Measurements from ENCODE around the gene FGF2. TPM values are rescaled to one million over a fixed set of nuclear protein-coding genes. Genes with fewer than 3 reads are reported as not detected.

The FGF2 gene
- total and polyA plus RNA-seq, 2 experiments from 2014 or later: 3.2 to 3.4 TPM

GRCh38 chr4:122906859-122907305 is 80.3 kb downstream of the FGF2 start:
- DNase-seq (ENCODE audit: low read depth in 1 of 2, low spot score in 1 of 2): no peak
- Histone ChIP-seq H3K4me3 (no peak overlapping the region), H3K36me3 (no peaks in the 10 kb centered on the region), H3K4me1 (ENCODE audit: low read depth) (no peaks in the 10 kb centered on the region), H3K9me3 (ENCODE audit: low read depth) (no peaks in the 10 kb centered on the region), H3K27ac (no peak overlapping the region), H3K27me3 (no peaks in the 10 kb centered on the region)
- TF ChIP-seq CTCF (IDR thresholded peaks at IDR 0.05; ENCODE audit: low read depth, low read length): no peak

- Histone ChIP-seq H3K4me3 (no peak overlapping the region), H3K9me3 (ENCODE audit: low read depth) (no peaks in the 10 kb centered on the region), H3K36me3 (peaks cover 5% of the 10 kb centered on the region), H3K27me3 (no peaks in the 10 kb centered on the region), H3K27ac (no peak overlapping the region), H3K4me1 (ENCODE audit: low read depth) (no peaks in the 10 kb centered on the region)
- no peak for DNase-seq (ENCODE audit: low read depth in 1 of 2, low spot score in 1 of 2)
- TF ChIP-seq CTCF (IDR thresholded peaks at IDR 0.05; ENCODE audit: low read depth, low read length): no peak
Measured at GRCh38 chr4:122908223-122908622, 81.6 kb downstream of the FGF2 start.

- Histone ChIP-seq H3K9me3 (ENCODE audit: low read depth) (no peaks in the 10 kb centered on the region), H3K36me3 (peaks cover 13% of the 10 kb centered on the region), H3K4me1 (ENCODE audit: low read depth) (no peaks in the 10 kb centered on the region), H3K27ac (no peak overlapping the region), H3K4me3 (no peak overlapping the region), H3K27me3 (no peaks in the 10 kb centered on the region)
- TF ChIP-seq CTCF (IDR thresholded peaks at IDR 0.05; ENCODE audit: low read depth, low read length): no peak
- no peak for DNase-seq (ENCODE audit: low read depth in 1 of 2, low spot score in 1 of 2)
Measured at GRCh38 chr4:122909683-122910082, 83.1 kb downstream of the FGF2 start.

GRCh38 chr4:122911588-122911987 is 85.0 kb downstream of the FGF2 start:
- Histone ChIP-seq H3K27ac (no peak overlapping the region), H3K4me1 (ENCODE audit: low read depth) (no peaks in the 10 kb centered on the region), H3K36me3 (peaks cover 18% of the 10 kb centered on the region), H3K27me3 (no peaks in the 10 kb centered on the region), H3K4me3 (no peak overlapping the region), H3K9me3 (ENCODE audit: low read depth) (no peaks in the 10 kb centered on the region)
- DNase-seq (ENCODE audit: low read depth in 1 of 2, low spot score in 1 of 2): no peak
- no peak for TF ChIP-seq CTCF (IDR thresholded peaks at IDR 0.05; ENCODE audit: low read depth, low read length)

- H3K4me3 ChIP-seq: no peak overlapping the region
- H3K27ac ChIP-seq: no peak overlapping the region
- peaks cover 19% of the 10 kb centered on the region for H3K36me3 ChIP-seq
- no peak for TF ChIP-seq CTCF (IDR thresholded peaks at IDR 0.05; ENCODE audit: low read depth, low read length)
- no peaks in the 10 kb centered on the region for H3K9me3 ChIP-seq (ENCODE audit: low read depth)
- no peaks in the 10 kb centered on the region for H3K27me3 ChIP-seq
- no peak for DNase-seq (ENCODE audit: low read depth in 1 of 2, low spot score in 1 of 2)
- no peaks in the 10 kb centered on the region for H3K4me1 ChIP-seq (ENCODE audit: low read depth)
Measured at GRCh38 chr4:122912810-122913575, 86.4 kb downstream of the FGF2 start.
